CD14-positive monocyte (primary cell): ENCODE measurements around the gene MSTN. TPM values are rescaled to one million over a fixed set of nuclear protein-coding genes. Genes with fewer than 3 reads are reported as not detected.

Source experiments
- DNase-seq, 3 donors: peaks; one replicate each; pipeline ENCODE4 v3.0.0-alpha.2; 2011 to 2022
- H2AFZ ChIP-seq: 2 replicates; pipeline ENCODE4 v1.6.0; 2012; ENCODE audit warnings: mild to moderate bottlenecking, low read depth, low read length, inconsistent platforms; ENCODE audit not compliant: insufficient read depth, poor library complexity, severe bottlenecking
- H3K27ac ChIP-seq, 2 donors: 1 replicate in 1 of 2; 2 replicates in 1 of 2; pipeline ENCODE4 v1.5.1; 2012 to 2013; ENCODE audit warnings: low read length in 2 of 2, control low read depth in 1 of 2, inconsistent platforms in 1 of 2, low read depth in 1 of 2, mild to moderate bottlenecking in 1 of 2
- H3K27me3 ChIP-seq, 2 donors: one replicate each; pipeline versions ENCODE4 v1.6.0 to v1.6.1; 2011 to 2013; ENCODE audit warnings: low read length in 2 of 2; ENCODE audit not compliant: control insufficient read depth in 2 of 2, insufficient read depth in 2 of 2
- H3K36me3 ChIP-seq, 2 donors: replicated peaks in 1 of 2; 1 replicate in 1 of 2; 2 replicates in 1 of 2; pipeline versions ENCODE4 v1.5.1 to v1.6.1; 2012 to 2013; ENCODE audit warnings: low read length in 2 of 2, control low read depth in 1 of 2, inconsistent platforms in 1 of 2, mild to moderate bottlenecking in 1 of 2; ENCODE audit not compliant: insufficient read depth in 2 of 2, control insufficient read depth in 1 of 2
- H3K4me1 ChIP-seq, 2 donors: 1 replicate in 1 of 2; 2 replicates in 1 of 2; pipeline versions ENCODE4 v1.5.1 to v1.6.1; 2012 to 2013; ENCODE audit warnings: low read length in 2 of 2, control low read depth in 1 of 2, inconsistent platforms in 1 of 2, mild to moderate bottlenecking in 1 of 2, moderate library complexity in 1 of 2; ENCODE audit not compliant: insufficient read depth in 2 of 2, control insufficient read depth in 1 of 2
- H3K4me2 ChIP-seq: replicated peaks from 2 replicates; pipeline ENCODE3; 2012; ENCODE audit warnings: low read length, moderate library complexity, mild to moderate bottlenecking; ENCODE audit not compliant: poor library complexity, severe bottlenecking; ENCODE audit errors: extremely low read depth
- H3K4me3 ChIP-seq, 3 experiments: fragments of 200-600 bp in 1 of 3; sonication (generic) in 1 of 3; replicated peaks in 1 of 3; 1 replicate in 2 of 3; 2 replicates in 1 of 3; pipeline ENCODE4 v1.5.1; 2011 to 2013; ENCODE audit warnings: low read length in 3 of 3, mild to moderate bottlenecking in 3 of 3, control low read depth in 2 of 3, low read depth in 2 of 3, inconsistent platforms in 1 of 3, moderate library complexity in 1 of 3
- H3K79me2 ChIP-seq: 2 replicates; pipeline ENCODE4 v1.6.0; 2012; ENCODE audit warnings: mild to moderate bottlenecking, control low read depth, inconsistent platforms, low read length, moderate library complexity; ENCODE audit not compliant: insufficient read depth
- H3K9ac ChIP-seq: 2 replicates; pipeline ENCODE4 v1.6.0; 2017; ENCODE audit warnings: low read length, mild to moderate bottlenecking; ENCODE audit not compliant: insufficient read depth, poor library complexity, severe bottlenecking
- H3K9me3 ChIP-seq, 2 donors: replicated peaks in 1 of 2; 1 replicate in 1 of 2; 2 replicates in 1 of 2; pipeline versions ENCODE4 v1.5.1 to v1.6.1; 2012 to 2013; ENCODE audit warnings: low read length in 2 of 2, control low read depth in 1 of 2; ENCODE audit not compliant: control insufficient read depth in 1 of 2, insufficient read depth in 1 of 2
- H4K20me1 ChIP-seq: 2 replicates; pipeline ENCODE4 v1.6.0; 2012; ENCODE audit warnings: mild to moderate bottlenecking, low read length, control low read depth, moderate library complexity; ENCODE audit not compliant: insufficient read depth
- H3K27ac Mint-ChIP-seq, 7 donors: one replicate each; pipeline ENCODE4 v1.8.0; 2020; ENCODE audit warnings: mild to moderate bottlenecking in 7 of 7, mixed read lengths in 7 of 7, moderate library complexity in 6 of 7, inconsistent platforms in 2 of 7
- H3K27me3 Mint-ChIP-seq, 3 donors: one replicate each; pipeline ENCODE4 v1.8.0; 2021 to 2022; ENCODE audit warnings: low read depth in 3 of 3, mild to moderate bottlenecking in 3 of 3, mixed read lengths in 3 of 3, moderate library complexity in 3 of 3, inconsistent platforms in 1 of 3
- H3K36me3 Mint-ChIP-seq, 2 donors: one replicate each; pipeline ENCODE4 v1.8.0; 2020; ENCODE audit warnings: mixed read lengths in 2 of 2, inconsistent platforms in 1 of 2, mild to moderate bottlenecking in 1 of 2
- H3K4me1 Mint-ChIP-seq: one replicate; pipeline ENCODE4 v1.8.0; 2020; ENCODE audit warnings: mild to moderate bottlenecking, mixed read lengths
- H3K4me3 Mint-ChIP-seq, 2 donors: one replicate each; pipeline ENCODE4 v1.8.0; 2020; ENCODE audit warnings: mild to moderate bottlenecking in 2 of 2, mixed read lengths in 2 of 2, moderate library complexity in 1 of 2
- H3K9me3 Mint-ChIP-seq, 7 donors: one replicate each; pipeline ENCODE4 v1.8.0; 2020 to 2022; ENCODE audit warnings: mixed read lengths in 7 of 7, mild to moderate bottlenecking in 6 of 7, moderate library complexity in 6 of 7, inconsistent platforms in 2 of 7
- CTCF ChIP-seq: fragments of 200-600 bp; IDR thresholded peaks from one replicate; pipeline ENCODE4 v1.8.0; 2022; ENCODE audit warnings: antibody characterized with exemption, mild to moderate bottlenecking
- WGBS: methylation state at CpG from one replicate; pipeline ENCODE4 v1.1.5; 2013; ENCODE audit warnings: missing lambda C conversion rate; ENCODE audit not compliant: insufficient coverage; 5-methylcytosine and 5-hydroxymethylcytosine counted together
- intact Hi-C, 2 donors: fragments of 100-400 bp; cut with micrococcal nuclease; formaldehyde crosslinking; loops; one replicate each; pipeline versions ENCODE4 v1.15.0 to v1.15.1; 2023
- polyA plus RNA-seq, 3 donors: library from polyadenylated mRNA; depleted of rRNA in 1 of 3; unstranded in 2 of 3; stranded (reverse) in 1 of 3; fragments of 300-500 nt in 2 of 3; fragments of >200 nt in 1 of 3; fragmentation: Illumina TruSeq in 2 of 3; gene quantifications; 1 replicate in 2 of 3; 2 replicates in 1 of 3; pipeline ENCODE4 v1.2.3, GENCODE V29; 2012 to 2021

MSTN gene
- polyA plus RNA-seq, 3 donors, result not detected

- H3K36me3 ChIP-seq, result no peaks in the 10 kb centered on the region
- no CpG with 5 or more reads among the region's 1 CpG for WGBS
- Mint-ChIP-seq H3K27ac (no peak overlapping the region), H3K4me1 (no peaks in the 10 kb centered on the region), H3K4me3 (no peak overlapping the region), H3K27me3 (no peaks in the 10 kb centered on the region), H3K36me3 (no peaks in the 10 kb centered on the region), H3K9me3 (peaks cover 2 to 11% (median 8%) of the 10 kb centered on the region in 7 donors)
- H3K27ac ChIP-seq, result no peak overlapping the region
- H2AFZ ChIP-seq, result no peak overlapping the region
- H3K27me3 ChIP-seq, result no peaks in the 10 kb centered on the region
- H3K4me3 ChIP-seq, result no peak overlapping the region
- no peak for DNase-seq
- peaks cover 0 to 8% of the 10 kb centered on the region in 2 donors for H3K9me3 ChIP-seq
- H3K79me2 ChIP-seq, result no peaks in the 10 kb centered on the region
- intact Hi-C loops, result no loop called here
- no peak overlapping the region for H3K4me2 ChIP-seq
- H4K20me1 ChIP-seq, result no peaks in the 10 kb centered on the region
- TF ChIP-seq CTCF, result no peak
- no peaks in the 10 kb centered on the region for H3K4me1 ChIP-seq
- no peak overlapping the region for H3K9ac ChIP-seq
Measured at GRCh38 chr2:190097115-190097514, 34.6 kb upstream of the MSTN start.

GRCh38 chr2:190094316-190094871 lies 31.9 kb upstream of the MSTN start:
- no peak for TF ChIP-seq CTCF
- WGBS, result no CpG with 5 or more reads among the region's 3 CpGs
- no peaks in the 10 kb centered on the region for H3K27me3 Mint-ChIP-seq
- DNase-seq, result no peak
- no peaks in the 10 kb centered on the region for H3K9me3 ChIP-seq
- no peaks in the 10 kb centered on the region for H3K4me1 ChIP-seq
- H2AFZ ChIP-seq, result peak overlapping the region; percentile 29
- no peak overlapping the region for H3K4me3 Mint-ChIP-seq
- intact Hi-C loops, result loop anchor here in 1 of 2 donors (5.0 kb wide), 1 partner anchor 278 kb away; no protein-coding TSS in a partner anchor
- H3K79me2 ChIP-seq, result no peaks in the 10 kb centered on the region
- no peaks in the 10 kb centered on the region for H3K36me3 ChIP-seq
- H3K9me3 Mint-ChIP-seq, result peaks cover 0 to 7% (median 3%) of the 10 kb centered on the region in 7 donors
- no peaks in the 10 kb centered on the region for H4K20me1 ChIP-seq
- no peaks in the 10 kb centered on the region for H3K4me1 Mint-ChIP-seq
- H3K36me3 Mint-ChIP-seq, result no peaks in the 10 kb centered on the region
- H3K27ac ChIP-seq, result no peak overlapping the region
- no peaks in the 10 kb centered on the region for H3K27me3 ChIP-seq
- H3K9ac ChIP-seq, result no peak overlapping the region
- no peak overlapping the region for H3K4me3 ChIP-seq
- no peak overlapping the region for H3K4me2 ChIP-seq
- H3K27ac Mint-ChIP-seq, result no peak overlapping the region
